GM10266 (cell line): ENCODE results near the gene ATP1B2.

ENCODE experiments used
- DNase-seq: peaks from one replicate; pipeline ENCODE4 v3.0.0; 2012; ENCODE audit errors: extremely low spot score
- CTCF ChIP-seq: IDR thresholded peaks from 2 replicates; pipeline ENCODE4 v1.5.1; 2012; ENCODE audit warnings: mild to moderate bottlenecking, low read depth; ENCODE audit not compliant: control insufficient read depth, insufficient read depth; ENCODE audit errors: missing control alignments

The ATP1B2 gene

GRCh38 chr17:7651665-7652387 is 1.1 kb downstream of the ATP1B2 start:
- no peak for DNase-seq
- no peak for TF ChIP-seq CTCF

GRCh38 chr17:7652388-7653356 is 1.9 kb downstream of the ATP1B2 start:
- DNase-seq = no peak

GRCh38 chr17:7654832-7655540 is 4.3 kb downstream of the ATP1B2 start:
- DNase-seq = no peak
- no peak for TF ChIP-seq CTCF

More at GRCh38 chr17:7652388-7653356, 1.9 kb downstream of the ATP1B2 start:
- TF ChIP-seq CTCF = no peak

GRCh38 chr17:7655541-7655840 is 4.8 kb downstream of the ATP1B2 start:
- DNase-seq = no peak
- no peak for TF ChIP-seq CTCF

GRCh38 chr17:7656958-7657609 is 6.4 kb downstream of the ATP1B2 start:
- DNase-seq = no peak
- no peak for TF ChIP-seq CTCF

GRCh38 chr17:7667656-7668406 is 17.1 kb downstream of the ATP1B2 start:
- no peak for TF ChIP-seq CTCF
- no peak for DNase-seq
